GM12873 (cell line): Measurements from ENCODE around the gene TMEM218.

Experiments used
- TF ChIP-seq, protein P1 (sequence below): IDR thresholded peaks from 2 replicates; pipeline ENCODE4 v1.5.1; 2012; ENCODE audit warnings: low read depth, mild to moderate bottlenecking, moderate library complexity, low read length, control low read depth; ENCODE audit not compliant: insufficient read depth; ENCODE audit errors: missing control alignments

Gene TMEM218

DNA sequence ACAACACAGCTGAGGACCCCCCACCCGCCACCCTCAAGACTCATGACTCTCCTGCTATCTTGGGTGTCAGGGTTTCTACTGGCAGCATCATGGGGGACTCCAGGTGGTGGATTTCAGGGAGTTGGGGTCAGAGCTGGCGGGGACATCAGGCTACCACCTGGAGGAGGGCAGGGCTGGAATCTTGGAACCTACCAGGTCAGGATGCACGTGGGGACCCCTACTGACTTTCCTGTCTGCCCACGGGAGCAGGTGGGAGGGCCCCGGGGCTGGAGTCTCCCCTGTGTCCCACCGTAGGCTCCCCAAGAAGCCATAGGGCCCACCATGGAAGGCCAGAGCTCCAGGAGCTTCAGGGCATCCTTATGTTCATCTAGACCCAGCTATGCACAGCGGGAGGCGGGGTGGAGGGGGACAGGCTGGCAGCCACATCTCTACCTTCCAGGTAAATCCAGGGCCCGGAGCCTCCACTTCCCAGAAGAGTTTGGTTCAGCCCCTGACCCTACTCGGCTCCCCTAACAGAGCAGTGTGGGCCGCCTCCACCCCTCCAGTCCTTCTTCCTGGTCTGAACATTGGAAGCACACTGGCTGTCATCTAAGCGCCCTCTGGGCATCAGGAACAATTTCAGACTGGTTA is 38.4 kb downstream of the TMEM218 start:
- TF ChIP-seq, protein P1, sequence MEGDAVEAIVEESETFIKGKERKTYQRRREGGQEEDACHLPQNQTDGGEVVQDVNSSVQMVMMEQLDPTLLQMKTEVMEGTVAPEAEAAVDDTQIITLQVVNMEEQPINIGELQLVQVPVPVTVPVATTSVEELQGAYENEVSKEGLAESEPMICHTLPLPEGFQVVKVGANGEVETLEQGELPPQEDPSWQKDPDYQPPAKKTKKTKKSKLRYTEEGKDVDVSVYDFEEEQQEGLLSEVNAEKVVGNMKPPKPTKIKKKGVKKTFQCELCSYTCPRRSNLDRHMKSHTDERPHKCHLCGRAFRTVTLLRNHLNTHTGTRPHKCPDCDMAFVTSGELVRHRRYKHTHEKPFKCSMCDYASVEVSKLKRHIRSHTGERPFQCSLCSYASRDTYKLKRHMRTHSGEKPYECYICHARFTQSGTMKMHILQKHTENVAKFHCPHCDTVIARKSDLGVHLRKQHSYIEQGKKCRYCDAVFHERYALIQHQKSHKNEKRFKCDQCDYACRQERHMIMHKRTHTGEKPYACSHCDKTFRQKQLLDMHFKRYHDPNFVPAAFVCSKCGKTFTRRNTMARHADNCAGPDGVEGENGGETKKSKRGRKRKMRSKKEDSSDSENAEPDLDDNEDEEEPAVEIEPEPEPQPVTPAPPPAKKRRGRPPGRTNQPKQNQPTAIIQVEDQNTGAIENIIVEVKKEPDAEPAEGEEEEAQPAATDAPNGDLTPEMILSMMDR, result no peak

DNA sequence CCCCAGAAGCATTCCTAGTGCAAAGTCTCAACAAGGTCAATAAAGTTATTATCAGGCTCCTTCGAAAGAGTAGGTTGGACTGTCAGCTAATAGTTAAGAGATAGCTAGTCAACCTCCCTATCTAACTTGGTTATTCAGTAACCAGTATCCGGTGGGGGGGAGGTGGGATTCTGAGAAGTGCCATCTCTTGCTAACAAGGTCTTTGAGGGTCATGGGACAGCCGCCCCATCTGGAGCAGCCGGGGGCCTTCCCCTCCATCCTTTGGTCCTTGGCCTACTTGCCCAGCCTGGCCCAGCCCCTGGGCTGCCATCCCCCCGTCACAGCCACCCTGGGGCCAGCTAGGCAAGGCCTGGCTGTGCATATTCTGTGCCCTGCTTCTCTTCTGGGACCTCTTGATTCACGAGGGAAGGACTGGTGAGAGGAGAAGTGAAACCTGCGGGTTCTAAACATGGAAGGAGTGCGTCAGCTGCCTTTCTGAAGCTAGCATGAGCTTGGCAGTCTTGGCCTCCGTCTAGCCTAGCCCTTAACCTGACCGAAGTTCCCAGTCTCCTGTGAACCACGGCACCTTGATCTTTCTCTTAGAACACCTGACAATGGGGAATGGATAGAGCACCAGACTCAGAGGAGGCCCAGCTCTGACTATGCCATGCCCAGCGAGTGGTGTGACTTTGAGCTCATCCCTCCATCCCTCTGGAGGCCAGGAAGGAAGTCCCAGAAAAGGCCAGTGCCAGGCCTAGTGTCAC is 39.0 kb downstream of the TMEM218 start:
- TF ChIP-seq, protein P1, result no peak

DNA sequence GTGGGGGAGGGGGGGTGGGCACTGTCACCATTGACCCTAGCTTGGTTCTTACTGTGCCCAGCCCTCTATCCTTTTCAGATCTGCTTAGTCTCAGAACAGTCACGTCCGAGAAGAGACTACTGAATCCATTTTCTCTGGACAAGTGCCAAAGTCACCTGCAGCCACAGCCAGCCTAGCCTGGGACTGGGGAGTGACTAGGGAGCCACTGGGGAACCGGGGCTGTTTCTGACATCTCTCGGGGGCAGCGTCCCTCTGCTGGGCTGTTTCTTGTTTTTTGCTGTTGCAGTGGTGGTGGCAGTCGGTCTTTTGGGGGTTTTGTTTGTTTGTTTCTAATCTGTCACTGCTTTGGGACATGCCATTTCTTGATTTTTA is 39.6 kb downstream of the TMEM218 start:
- TF ChIP-seq, protein P1, result no peak

DNA sequence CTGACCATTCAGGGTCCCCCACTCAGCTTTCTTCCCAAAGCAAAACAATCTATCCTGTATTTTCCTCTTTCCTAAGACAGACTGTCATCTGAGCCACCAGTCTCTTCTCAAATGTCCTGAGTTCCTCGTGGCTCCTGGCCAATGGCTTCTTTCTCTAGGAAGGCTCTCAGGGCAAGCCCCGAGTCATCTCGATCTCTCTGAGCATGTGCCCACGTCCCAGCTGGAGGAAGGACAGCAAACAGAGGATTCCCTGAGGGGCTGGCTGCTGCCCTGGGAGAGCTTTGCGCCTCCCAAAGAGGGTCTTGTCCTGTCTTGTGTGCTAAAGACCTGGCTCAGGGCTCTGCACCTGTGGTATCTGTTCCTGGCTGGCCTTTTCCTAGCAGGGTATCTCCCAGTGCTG is 40.0 kb downstream of the TMEM218 start:
- TF ChIP-seq, protein P1, result no peak

DNA sequence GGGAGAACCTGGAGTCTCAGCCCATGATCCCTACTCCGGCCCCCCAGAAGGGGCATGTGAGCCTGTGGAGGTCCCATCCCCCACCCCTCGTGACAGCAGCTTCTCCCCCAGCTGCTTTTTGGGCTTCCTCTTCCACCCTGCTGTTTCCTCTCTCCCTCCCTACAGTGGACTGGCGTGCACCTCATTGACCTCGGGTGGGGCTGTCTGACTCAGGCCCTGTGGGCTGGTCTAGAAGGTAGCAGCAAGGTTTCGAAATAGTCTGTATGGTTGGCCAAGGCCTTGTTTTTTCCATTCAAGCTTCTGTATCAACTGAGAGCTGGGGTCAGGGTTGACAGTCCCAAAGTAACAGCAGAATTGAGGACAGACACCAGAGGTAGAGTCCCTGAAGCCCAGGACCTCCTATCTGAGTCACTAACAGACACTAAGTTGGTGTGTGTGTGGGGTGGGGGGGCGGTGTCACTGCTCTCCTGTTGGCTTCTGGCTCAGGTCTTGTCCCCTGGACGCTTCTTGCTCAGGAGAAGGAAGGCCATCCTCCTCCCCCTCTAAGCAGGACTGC is 40.6 kb downstream of the TMEM218 start:
- TF ChIP-seq, protein P1, result no peak

DNA sequence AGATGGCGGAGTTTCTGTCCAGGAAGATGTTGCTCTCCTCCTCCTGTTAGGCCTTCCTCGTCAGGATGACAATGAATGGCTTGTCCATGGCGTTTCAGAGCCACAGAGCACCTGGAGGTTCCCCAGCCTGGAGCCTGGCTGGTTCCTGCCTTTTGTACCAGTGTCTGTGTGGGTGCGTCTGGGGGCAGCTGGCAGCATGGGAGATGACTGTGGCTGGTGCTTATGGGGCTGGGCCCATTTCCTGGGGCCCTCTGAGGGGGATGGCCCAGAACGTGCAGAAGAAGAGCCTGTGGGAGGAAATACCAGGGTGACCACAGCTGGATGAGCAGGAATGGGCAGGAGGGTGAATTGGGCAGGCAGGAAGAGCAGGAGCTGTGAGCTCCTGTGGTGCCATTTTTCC is 41.6 kb downstream of the TMEM218 start:
- TF ChIP-seq, protein P1, result no peak

DNA sequence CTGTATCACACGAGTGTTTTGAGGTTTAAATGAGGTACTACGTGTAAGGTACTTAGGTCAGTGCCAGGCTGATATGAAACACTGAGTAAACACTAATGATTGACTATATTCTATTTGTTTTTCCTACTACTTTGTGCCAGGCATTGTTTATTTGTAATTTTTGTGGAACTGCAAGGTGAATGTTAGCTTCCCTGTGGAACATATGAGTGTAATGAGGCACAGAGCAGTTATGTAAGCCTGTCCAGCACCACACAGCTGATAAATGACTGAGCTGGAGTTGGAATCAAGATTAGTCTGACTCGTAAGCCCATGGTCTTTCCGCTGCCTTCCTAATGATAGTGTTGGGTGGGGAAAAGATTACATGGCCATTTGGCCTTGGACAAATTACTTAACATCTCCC is 42.4 kb downstream of the TMEM218 start:
- TF ChIP-seq, protein P1, result no peak
